ENCODE measurements around the gene GOLM1.

GRCh38 chr9:86078731-86079130 lies 20.6 kb downstream of the GOLM1 start:
- TF ChIP-seq CBX5 (IDR thresholded peaks at IDR 0.05; ENCODE audit: low read depth) (no peak), FOS (IDR thresholded peaks at IDR 0.05; ENCODE audit: borderline replicate concordance, extremely low read depth, insufficient read length) (no peak), JUNB (IDR thresholded peaks at IDR 0.05) (no peak), CTCF (IDR thresholded peaks at IDR 0.05 in 2 of 3, conservative IDR thresholded peaks at IDR 0.05 in 1 of 3; ENCODE audit: control insufficient read depth in 2 of 3, extremely low read depth in 1 of 3, insufficient read depth in 1 of 3, low read depth in 3 of 3, low read length in 3 of 3) (no peak)
